GM18520 (cell line): ENCODE data around the gene GATB.

ENCODE experiments used
- ATAC-seq: cut with Tn5 transposase; IDR thresholded peaks from one replicate; pipeline ENCODE4 v1.9.1; 2021; ENCODE audit not compliant: unreplicated experiment

GATB gene

GRCh38 chr4:151657896-151658295 is 102.9 kb downstream of the GATB start:
- ATAC-seq: no peak

GRCh38 chr4:151656058-151656457 is 104.7 kb downstream of the GATB start:
- ATAC-seq: no peak

DNA sequence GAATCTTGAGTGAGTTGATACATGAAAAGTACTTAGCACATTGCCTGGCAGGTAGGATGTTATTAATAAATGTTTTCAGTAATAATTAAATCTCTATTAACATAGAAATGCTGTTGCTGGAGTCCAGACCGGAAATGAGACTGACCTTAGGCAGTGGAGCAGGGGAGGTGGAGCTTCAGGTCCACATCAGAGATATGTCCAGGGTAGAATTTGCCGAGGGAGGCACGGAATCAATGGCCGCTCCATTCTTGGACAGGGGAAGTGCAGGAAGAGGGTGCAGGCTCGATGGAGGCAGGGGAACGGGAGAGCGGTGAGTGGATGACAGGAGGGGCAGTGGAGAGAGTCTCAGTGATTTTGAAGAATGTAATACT is 107.3 kb downstream of the GATB start:
- no peak for ATAC-seq

DNA sequence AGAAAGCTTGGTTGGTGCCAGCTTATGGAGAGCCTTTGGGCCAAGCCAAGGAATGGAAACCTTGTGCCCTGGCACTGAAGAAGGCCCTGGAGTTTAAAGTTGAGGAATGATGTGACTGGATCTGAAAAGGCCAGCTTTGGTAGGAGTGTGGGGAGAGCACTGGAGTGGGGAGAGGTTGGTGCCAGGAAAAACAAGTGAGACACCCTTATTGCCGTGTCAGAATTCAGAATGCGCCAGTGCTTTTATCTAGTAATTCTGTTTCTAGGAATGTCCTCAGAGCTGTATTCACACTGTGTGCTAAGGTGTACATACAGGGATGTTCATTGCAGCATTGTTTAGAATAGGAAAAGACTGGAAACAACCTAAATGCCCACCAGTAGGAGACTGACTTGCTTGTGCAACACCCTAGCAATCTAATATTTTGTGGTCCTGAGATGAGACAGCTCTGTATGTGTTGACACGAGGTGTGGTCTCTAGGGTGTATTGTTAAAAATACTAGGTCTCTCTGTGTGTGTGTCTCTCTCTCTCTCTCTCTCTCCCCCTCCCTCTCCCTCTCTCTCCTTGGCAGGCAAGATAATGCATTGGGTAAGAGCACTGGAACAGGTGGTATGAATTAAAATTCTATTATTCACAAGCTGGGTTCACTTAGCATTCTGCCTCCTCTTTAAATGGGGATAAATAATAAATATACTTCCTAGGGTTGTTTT is 107.8 kb downstream of the GATB start:
- ATAC-seq: no peak

GRCh38 chr4:151651496-151651895 is 109.3 kb downstream of the GATB start:
- ATAC-seq: no peak

- no peak for ATAC-seq
These were observed 111.3 kb downstream of the GATB start for GRCh38 chr4:151649479-151649878.

DNA sequence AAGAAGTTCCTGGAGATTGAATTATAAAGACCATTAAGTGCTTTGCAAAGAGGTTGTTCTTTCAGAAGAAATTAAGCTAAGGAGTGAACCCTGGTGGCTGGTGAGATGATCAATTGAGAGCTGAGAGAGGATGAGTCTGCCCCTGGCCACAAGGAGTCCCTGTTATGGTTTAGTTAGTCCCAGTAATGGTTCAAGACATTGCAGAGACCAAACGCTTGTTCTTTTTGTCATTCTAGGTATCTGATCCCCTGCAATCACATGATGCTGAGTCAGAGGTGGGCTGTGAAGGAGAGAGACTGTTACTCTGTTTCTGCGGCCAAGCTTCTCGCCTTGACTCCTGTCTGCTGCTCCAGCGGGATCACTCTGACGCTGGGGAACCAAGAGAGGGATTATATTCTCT is 114.5 kb downstream of the GATB start:
- no peak for ATAC-seq

DNA sequence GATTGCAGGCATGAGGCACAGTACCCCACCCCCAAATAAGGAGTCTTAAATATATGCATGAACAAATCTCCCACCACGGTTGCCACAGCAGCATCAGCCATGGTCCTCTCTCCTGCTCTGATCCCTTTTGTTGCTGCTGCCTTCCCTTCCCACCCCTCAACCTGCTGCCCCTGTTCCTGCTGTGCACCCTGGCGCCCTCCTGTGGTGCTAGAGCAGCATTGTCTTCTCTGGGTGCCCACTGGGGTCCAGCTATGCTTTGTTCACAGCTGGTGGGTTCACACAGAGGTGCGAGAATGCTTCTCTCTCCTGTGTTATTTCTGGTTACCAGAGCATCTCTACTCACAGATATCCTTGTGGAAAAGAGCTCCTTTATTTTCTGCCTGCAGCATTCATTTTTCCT is 116.2 kb downstream of the GATB start:
- ATAC-seq: no peak

DNA sequence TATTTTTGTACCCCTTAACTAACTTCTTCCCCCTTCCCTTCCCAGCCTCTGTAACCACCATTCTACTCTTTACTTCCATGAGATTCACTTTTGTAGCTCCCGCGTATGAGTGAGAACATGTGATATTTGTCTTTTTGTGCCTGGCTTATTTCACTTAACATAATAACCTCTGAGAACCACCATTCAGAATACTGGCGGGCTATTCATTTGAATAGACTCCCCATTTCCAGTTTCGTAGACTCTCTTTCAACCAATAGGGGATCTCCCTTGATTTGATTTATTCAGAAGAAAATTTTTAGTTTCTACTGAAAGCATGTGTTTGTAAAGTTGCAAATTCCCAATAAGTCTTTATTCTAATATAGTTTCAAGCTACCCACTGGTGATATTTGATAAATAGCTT is 117.2 kb downstream of the GATB start:
- no peak for ATAC-seq

- ATAC-seq: no peak
These were observed 118.8 kb downstream of the GATB start for GRCh38 chr4:151641983-151642382.

DNA sequence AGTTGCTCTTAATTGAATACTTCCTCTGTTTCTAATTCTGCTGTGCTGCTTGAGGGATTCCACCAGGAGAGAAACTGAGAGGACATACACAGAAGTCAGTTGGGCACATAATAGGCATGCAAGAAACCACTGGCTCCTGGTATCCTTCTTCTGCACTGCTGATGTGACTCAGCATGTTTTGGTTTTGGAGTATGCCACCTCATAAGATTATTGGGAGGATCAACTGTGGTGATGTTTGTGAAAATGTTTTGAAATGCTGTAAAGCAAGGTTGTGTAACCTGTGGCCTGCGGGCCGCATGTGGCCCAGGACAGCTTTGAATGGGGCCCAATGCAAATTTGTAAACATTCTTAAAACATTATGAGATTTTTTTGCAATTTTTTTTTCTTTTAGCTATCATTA is 119.6 kb downstream of the GATB start:
- no peak for ATAC-seq

GRCh38 chr4:151640381-151640780 is 120.4 kb downstream of the GATB start:
- no peak for ATAC-seq

DNA sequence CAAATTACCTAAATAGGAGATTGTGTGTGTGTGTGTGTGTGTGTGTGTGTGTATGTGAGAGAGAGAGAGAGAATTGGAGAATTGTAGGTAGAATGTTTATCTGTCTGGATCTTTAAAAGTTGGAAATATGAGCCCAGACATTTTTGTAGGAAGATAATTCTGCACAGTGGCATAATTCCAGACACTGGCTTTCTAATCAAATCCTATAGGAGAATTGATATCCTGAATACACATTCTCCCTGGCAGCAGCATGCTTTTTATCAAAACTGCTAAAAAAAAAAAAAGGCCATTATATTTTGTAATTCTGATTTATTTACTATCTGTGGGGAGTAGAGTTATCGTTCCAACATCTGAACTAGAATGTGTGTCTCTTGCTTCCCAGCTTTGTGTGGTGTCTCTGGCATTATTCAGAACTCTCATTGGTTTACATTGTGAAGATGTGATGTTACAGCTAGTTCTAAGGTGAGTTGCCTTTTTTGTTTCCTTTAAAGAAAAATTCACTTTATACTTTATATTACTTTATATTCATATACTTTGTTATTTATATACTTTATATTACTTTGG is 122.4 kb downstream of the GATB start:
- ATAC-seq: no peak

DNA sequence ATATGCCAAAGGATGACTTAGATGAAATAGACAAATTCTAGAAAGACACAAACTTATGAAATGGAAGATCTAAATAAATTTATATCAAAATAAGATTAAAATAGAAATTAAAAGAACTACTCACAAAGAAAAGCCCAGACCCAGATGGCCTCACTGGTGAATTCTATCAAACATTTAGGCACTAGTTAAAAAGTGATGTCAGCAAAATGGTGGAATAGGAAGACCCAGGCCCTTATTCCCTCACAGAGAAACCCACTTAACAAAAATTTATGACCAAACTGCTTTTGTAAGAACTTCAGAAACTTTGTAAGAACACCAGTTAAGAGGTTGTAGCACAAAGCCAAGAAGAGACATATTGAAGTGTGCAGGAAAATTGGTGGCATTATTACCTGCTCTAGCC is 129.5 kb downstream of the GATB start:
- no peak for ATAC-seq

DNA sequence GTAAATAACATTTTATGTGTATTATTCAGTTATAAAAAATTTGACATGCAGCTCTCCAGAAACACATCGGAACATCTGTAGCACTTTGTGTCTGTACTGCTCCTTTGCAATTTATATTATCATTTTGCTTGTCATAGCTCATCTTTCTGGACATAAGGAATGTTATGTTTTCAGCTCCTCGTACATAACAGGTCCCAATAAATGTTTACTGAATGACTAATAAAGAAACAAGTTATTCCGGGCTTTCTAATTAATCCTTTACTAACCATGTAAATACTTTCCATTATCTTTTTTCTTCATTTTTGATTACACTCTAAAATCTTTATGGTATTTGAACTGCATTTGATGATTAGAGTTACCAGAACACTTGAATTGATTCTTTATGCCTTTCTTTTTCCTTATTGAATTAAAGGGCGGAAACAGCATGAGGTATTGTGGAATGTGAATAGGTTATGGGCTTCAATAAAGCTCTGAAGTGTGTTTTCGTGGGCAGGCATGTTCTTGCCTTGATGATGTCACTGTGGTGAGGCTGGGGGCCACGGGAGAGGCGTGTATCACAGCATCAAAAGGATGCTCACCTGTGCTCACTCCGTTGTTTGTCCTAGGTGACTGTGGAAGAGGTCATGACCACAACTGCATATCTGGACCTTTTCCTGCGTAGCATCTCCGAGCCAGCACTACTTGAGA is 131.6 kb downstream of the GATB start:
- no peak for ATAC-seq

- ATAC-seq: no peak
These were observed 132.7 kb downstream of the GATB start for GRCh38 chr4:151628001-151628608.

GRCh38 chr4:151627491-151627890 is 133.3 kb downstream of the GATB start:
- ATAC-seq: no peak

- ATAC-seq: no peak
These were observed 134.1 kb downstream of the GATB start for GRCh38 chr4:151626751-151627150.

- no peak for ATAC-seq
These were observed 134.6 kb downstream of the GATB start for GRCh38 chr4:151626228-151626627.

GRCh38 chr4:151624626-151625565 is 135.9 kb downstream of the GATB start:
- ATAC-seq: no peak
